Measurements from ENCODE around the gene DEGS2.
"Not testable (repeated sequence)": the region's sequence is repeated elsewhere in the genome, so short reads cannot be mapped to it uniquely, and the experiment has no call there.

DNA sequence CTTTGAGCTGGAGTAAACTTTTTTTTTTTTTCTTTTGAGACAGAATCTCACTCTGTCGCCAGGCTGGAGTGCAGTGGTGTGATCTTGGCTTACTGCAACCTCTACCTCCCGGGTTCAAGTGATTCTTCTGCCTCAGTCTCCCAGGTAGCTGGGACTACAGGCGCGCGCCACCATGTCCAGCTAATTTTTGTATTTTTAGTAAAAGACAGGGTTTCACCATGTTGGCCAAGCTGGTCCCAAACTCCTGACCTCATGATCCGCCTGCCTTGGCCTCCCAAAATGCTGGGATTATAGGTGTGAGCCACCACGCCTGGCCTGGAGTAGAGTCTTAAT is 45.4 kb upstream of the DEGS2 start:
- not testable (repeated sequence) for TF ChIP-seq POLR2AphosphoS5 (IDR thresholded peaks at IDR 0.05)
- TF ChIP-seq, protein P1, sequence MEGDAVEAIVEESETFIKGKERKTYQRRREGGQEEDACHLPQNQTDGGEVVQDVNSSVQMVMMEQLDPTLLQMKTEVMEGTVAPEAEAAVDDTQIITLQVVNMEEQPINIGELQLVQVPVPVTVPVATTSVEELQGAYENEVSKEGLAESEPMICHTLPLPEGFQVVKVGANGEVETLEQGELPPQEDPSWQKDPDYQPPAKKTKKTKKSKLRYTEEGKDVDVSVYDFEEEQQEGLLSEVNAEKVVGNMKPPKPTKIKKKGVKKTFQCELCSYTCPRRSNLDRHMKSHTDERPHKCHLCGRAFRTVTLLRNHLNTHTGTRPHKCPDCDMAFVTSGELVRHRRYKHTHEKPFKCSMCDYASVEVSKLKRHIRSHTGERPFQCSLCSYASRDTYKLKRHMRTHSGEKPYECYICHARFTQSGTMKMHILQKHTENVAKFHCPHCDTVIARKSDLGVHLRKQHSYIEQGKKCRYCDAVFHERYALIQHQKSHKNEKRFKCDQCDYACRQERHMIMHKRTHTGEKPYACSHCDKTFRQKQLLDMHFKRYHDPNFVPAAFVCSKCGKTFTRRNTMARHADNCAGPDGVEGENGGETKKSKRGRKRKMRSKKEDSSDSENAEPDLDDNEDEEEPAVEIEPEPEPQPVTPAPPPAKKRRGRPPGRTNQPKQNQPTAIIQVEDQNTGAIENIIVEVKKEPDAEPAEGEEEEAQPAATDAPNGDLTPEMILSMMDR (IDR thresholded peaks at IDR 0.05) = not testable (repeated sequence)
